HUDEP-2 (cell line): Measurements from ENCODE around the gene EDC3.
"Not testable (repeated sequence)": the region's sequence is repeated elsewhere in the genome, so short reads cannot be mapped to it uniquely, and the experiment has no call there.

Experiments used
- DNase-seq, 76 experiments: peaks; one replicate each; lab custom pipeline; 2025; ENCODE audit not compliant: unreplicated experiment in 76 of 76; lab: John Stamatoyannopoulos, UW

The EDC3 gene

DNA sequence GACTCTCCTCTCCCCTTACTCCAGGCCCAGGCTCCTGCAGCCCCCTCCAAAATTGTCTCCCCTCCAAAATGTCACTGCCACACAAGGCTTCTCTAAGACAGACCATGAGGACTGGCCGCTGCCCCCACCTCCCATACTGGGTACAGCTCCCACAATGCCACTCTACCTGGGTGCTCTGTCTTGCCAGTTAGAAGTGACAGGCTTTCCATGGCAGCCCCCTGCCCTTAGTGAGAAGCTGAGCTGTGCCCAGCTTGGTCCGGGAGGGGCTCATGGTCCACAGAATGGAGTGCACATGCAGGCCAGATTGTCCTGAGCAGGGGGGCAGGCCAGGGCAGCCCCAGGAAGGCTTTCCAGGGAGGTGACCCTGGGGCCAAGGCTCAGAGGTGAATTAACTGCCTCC lies 83.1 kb downstream of the EDC3 start:
- no peak for DNase-seq

DNA sequence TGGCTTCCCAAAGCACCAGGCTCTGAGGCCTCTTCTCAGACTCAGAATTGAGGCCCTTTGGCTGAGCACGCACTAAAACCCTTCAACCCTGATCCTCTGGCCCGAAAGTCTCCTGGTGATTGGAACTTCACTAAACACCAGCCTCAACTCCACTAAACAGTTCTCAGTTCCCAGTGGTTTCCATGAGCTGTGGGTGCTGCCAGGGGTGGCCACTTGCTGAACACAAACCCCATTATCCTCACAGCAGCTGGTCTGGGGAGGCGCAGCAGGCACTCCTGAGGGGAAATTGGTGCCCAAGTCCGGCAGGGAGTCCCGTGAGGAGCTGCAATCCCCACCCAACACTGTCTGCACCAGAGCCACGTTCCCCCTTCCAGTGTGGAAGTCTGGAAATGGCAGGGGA lies 84.0 kb downstream of the EDC3 start:
- DNase-seq, result no peak

DNA sequence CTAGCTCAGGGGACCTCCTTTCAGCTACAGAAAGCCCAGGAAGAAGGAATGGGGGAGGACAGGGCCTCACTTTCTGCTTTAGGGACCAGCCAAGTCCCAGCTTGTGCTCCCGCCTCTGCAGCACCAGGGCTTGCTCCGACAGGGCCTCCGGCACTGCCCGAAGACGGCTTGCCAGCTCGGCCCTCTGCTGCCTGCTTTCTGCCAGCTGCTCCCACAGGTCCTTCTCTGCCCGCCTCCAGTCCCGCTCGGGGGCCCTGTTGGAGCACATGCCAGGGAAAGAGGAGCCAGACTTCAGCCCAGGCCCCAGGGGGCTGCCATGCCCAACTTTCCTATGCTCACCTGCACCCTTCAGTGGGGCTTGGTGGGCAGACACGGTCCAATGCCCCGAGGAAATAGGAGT lies 84.5 kb downstream of the EDC3 start:
- DNase-seq, result peak in 1 of 76 experiments; percentile 46

DNA sequence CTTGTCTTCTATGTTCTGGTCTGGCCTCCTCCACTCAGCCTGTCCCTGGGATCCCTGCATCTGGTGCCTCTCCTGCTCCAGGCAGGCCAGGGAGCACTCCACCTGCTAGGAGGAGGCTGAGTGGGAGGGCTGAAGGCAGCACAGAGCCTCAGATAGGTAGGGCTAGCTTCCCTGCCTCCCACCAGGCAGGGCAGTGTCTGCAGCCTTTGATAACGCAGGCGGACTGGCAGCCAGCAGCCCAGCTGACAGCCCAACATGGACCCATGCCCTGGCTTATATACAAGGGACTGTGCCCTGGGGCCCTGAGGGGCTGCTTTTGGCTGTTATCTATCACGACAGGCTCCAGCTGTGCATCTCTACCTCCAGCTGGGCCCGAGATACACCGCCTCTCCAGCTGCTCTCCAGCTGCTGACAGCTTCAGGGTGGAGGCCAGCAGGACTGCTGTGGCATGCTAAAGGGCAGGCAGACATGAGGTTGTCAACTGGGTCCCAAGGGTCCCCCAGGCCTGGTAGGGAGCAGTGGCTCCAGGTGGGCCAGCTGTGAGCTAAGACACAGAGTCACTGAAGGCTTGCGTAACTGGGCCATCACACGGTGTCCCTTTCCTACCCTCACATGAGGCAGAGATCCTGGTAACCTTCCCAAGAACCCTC lies 85.4 kb downstream of the EDC3 start:
- peak in 75 of 76 experiments; percentile 37 to 100 (median 98) for DNase-seq

DNA sequence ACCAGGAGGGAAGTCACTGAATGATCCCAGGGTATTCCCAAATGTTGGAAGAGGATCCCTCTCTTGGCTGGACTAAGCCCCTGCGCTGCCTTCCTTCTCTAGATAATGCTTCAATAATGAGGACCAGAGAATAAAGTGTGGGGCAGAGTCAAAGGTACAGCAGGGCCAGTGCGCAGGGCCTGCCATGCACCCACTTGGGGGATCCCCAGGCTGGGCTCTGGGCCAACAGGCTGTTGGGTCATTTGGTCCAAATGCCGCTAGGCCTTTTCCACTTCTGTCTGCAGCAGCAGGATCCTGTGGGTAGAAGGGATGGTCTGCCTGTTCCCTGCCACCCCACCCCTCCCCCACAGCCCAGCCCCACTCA lies 85.9 kb downstream of the EDC3 start:
- peak in 1 of 76 experiments; percentile 50 for DNase-seq

DNA sequence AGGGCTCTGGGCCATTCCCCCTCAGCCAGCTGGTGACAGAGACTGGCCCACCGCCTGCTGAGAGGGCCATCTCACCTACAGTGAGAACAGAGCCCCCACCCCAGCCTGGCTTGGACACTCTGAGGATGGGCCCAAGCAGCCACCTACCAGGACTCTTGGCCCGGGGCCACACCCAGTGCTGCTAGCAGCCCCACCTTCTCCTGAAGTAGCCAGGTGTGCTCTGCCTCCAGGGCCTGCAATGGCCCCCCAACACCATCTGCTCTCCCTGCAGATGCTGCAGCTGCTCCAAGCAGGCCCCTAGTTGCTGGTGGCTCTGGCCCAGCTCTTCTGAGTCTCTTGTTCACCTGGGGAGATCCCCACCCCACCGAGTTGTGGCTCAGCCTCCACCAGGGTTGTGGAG lies 87.0 kb downstream of the EDC3 start:
- DNase-seq, result no peak

DNA sequence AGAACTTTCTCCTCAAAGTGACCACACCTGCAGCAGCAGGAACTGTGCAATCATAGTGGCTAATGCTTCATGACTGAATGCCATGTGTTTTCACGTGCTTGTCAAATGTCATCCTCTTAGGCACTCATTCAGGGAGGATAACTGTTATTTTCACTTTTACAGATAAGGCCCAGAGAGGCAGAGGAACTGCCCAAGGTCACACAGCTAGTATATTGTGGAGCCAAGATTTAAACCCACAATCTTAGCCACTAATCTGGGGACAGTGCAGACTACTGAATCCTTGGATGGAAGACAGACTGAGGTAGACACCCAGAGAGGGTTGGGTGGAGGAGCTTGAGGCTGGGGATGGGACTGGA lies 90.1 kb downstream of the EDC3 start:
- DNase-seq, result peak in 3 of 76 experiments; percentile 14 to 24 (median 23)

DNA sequence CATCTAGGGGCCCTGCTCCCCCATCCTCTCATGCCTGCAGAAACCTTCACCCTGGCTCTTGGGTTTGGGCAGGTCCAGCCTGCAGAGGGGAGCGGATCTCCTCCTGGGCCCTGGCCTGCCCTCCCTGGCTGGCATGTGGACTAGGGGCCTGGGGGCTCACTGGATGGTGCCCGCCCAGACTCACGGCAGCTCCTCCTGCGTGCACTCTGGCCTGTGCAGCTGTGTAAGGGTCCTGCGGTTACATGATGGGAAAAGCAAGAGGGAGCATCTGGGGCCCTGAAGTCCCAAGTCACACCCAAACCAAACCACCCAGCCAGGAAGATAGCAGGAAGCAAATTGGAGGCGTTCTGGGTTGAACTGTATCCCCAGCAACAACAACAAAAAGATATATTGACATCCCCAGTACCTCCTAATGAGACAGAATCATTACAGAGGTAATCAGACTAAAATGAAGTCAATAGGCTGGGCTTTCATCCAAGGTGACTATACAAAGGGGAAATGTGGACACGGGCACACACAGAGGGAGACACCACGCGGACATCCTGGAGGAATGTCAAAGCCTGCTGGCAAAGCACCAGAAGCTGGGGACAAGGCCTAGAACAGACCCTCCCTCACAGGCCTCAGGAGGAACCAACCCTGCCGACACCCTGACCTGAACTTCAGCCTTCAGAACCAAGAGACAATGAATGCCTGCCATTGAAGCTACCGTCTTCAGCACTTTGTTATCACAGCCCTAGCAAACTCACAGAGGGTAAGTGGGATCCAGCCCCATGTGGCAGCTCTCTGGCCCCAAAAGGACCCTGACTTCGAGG lies 90.6 kb downstream of the EDC3 start:
- no peak for DNase-seq

DNA sequence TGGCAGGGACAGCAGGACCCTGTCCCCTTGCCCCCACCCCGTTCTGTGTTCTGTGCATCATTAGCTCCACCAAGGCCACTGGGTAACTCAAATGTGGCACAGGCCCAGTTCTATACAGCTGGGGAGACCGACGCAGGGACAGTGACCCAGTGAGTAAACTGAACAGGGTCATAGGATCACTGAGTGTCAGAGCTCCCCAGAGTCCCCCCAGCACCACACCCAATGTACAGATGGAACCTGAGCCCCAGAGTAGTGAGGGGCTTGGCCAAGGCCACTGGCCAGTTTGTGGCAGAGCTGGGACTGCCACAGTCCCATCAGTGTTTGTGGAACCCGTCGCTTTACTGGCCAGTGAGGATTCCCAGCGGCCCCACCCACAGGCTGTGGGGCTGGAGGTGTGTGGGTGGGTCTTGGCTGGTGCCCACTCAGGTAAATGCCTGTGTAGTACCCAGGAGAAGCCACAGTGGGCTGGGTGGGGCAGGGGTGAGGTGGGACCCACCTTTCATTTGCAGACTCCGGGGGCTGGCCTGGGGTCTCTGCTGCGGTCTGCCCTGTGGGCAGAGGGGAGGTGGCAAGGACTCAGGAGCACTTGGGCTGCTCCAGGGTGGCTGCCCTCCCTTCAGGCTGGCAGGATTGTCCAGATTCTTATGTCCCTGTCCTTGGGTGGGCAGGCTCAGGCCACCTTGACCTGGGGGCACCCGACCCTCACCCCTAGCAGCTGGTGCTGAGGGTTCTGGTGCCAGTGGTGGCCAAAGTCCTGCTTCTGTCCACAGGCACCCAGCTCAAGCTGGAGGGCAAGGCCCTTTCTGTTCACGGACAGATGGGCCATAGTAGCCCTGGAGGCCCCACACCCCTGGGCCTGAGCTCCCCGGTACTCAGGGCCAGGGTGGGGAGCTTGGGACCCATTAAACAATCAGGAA lies 91.8 kb downstream of the EDC3 start:
- no peak for DNase-seq

DNA sequence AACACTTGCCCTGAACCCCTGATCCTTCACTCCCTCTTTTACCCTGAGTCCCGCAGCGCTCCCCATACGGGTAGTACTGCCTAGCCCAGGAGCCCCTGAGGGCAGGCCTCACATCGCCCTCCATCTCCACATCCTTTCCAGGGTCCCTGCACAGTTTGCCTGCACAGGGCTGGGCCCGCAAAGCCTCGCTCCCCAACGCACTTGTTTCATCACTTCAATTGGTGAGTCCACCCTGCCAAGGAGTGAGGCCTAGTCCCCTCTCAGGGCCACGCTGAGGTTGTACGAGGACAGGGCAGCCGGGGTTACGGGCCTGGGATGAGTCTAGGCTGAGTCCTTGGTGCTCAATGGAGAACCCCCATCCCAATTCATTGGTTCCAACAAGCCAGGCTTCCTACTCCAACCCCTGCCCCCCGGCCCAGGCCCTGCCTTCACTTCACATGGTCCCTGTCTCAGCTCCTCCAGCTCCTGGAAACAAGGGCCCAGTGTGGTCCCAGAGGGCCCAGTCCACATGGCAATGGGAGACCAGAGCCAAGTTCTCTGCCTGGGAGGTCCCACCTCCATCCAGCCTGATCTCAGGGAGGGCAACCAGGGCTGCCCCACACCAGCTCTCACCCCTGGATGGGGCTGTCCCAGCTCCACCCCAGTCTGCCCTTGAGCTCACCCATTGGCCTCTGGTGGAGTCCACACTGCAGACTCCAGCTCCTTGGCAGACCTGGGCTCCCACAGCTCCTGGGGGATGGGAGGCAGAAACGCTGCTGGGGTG lies 92.6 kb downstream of the EDC3 start:
- no peak for DNase-seq

DNA sequence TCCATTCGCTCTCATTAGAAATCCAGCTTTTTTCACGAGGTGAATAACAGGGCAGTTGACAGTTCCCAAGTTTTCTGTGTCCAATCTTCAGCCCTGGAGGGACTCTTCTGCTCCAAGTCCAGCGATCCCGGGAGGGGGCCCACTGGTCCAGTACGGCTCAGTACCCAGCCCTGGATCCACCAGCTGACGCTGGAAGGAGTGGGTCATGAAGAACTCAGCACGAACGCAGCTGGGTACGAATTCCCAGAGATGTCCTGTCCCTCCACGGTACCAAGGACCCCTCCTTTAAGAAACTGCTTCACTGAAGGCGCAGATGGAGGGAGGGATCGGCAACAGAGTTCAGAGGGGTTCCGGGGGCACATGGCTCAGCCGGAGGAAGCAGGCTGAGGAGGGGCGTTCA lies 96.7 kb downstream of the EDC3 start:
- DNase-seq, result no peak

DNA sequence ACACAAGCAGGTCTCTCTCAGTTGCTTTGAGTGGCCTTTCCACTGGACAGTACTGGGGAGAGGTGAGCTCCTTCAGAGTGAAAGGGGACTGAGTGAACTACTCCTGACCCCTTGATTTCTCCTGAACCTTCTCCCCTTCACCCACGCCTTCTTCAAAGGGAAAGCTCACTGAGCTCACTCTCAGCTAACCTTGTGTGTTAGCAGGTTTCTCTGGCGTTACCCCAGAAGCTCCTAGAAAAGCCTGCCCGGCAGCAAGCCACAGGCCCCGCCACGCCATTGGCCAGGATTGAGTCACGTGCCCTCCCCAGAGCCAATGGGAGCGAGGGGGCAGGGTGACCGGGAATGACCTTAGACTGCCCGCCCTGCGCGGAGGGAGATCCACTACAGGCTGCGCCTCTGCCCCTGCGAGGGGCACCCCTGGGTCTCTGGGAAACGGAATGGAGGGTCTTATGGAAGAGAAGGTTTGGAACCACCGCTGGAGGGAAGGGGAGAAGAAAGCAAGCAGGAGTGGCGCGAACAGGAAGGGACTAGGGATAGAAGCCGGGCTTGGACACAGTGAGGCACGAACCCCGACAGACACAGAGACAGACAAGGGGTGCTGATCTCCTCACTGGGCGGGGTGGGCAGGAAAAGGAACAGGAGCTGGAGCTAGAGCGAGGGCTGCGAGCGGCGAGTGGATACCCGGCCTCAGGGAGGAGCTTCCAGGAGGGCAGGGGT lies 97.5 kb downstream of the EDC3 start:
- DNase-seq, result peak in 74 of 76 experiments; percentile 32 to 96 (median 89)

DNA sequence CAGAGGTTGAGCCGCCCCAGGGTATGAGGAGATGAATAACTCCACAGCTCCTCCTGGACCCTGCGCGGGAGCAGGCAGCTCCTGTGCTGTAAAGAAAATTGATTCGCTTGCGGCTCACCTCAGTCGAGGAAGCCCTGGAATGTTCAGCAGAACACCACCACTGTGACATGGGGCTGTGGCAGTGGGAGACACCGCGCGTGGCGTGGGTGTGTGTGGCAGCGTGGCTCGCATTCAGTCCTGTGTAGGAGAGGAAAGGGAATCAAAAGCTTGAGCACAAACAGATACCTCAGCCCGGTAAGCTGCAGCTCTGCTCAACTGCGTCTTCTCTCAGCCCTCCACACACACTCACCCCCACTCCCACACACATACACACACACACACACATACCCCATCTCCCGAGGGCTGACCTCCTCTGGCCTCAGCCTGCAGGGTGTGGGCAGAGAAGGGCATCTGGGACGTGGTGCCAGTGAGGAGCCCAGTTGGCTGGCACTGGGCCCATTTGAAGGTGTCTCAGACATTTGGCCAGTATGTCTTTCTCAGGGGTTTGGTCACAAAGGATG lies 98.6 kb downstream of the EDC3 start:
- not testable (repeated sequence) for DNase-seq

DNA sequence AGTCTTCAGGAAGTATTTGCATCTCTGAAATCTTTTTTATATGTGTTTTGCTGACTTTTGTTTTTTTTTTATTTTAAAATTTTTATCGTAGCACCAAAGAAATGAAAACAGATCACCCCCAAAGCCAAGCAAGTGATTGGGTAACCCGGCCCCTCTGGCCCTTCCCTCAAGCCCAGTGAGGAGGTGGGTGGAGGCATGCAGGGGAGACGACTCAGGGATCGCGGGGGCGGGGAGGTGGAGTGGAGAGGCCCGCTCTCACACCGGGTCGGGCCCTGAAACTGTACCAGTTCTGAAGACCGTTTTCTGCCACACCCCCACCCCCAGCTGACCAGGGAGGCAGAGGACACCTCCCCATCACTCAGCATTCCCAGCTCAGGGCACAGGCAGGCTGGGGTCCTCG lies 99.1 kb downstream of the EDC3 start:
- DNase-seq, result peak in 1 of 76 experiments; percentile 9

DNA sequence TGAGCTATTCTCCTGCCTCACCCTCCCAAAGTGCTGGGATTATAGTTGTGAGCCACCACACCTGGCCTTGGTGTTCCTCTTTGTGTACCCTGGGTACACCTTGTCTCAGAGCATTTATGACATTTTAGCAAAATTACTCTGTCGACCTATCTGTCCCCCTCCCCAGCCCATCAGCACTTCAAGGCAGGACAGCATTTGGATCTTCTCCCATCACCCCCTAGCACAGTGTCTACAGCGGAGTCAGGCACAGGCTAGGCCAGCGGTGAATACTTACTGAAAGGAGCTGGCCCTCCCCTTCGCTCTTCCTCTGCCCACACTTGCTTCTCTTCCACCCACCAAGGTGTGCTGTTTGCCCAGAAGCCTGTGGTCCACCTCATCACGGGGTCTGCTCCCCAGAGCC lies 100.6 kb downstream of the EDC3 start:
- no peak for DNase-seq

DNA sequence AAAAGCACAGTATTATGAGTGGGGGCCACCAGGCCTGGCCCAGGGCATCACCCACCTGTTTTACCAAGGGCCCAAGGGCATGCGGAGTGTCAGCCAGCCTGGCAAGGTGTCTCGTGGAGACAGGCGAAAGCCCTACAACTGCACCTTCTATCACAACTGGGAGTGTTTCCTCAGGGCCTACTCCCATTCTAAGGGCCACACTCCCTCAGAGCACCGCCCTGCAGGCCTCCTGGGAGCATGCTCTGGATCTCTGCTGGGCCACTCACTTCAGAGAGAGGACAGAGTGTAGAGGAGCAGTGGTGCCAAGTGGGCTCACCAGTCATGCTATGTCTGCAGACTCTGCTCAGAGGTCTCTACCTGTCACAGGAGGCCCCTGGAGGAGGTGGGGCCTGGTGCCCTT lies 101.4 kb downstream of the EDC3 start:
- DNase-seq, result no peak

DNA sequence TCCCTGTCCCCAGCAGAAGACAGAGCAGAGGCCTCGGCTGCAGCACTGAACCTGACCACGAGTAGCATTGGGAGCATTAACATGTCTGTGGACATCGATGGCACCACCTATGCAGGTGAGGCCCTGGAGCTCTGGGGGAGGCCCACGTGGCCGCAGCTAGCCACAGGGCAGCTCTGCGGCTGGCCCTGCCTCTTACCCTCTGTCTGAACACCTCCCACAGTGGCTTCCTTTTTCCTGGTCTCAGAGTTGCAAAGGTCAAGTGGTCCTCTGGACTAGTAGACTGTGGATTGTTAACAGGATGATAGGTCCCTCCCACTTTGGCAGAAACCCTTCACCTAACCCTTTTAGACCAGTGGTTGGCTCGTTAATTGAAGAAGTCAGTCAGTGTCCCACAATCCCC lies 102.7 kb downstream of the EDC3 start:
- DNase-seq, result no peak

DNA sequence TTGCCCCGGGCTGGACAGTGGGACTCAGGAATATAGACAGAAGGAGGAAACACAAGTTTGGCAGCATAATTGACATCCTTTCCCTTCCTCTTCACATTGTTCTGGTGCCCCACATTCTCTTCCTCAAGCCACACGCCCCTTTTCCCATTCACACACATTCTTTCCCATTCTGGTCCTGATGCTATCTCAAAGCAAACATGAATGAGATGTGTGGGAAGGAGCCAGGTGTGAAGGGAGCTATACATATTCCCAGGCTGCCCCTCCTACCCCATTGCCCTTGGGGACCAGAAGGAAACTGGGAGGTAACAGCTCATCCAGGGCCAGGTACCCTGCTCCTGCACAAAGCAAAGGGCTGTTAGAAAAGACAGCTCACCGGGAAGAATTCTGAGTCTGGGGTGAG lies 103.6 kb downstream of the EDC3 start:
- DNase-seq, result no peak

DNA sequence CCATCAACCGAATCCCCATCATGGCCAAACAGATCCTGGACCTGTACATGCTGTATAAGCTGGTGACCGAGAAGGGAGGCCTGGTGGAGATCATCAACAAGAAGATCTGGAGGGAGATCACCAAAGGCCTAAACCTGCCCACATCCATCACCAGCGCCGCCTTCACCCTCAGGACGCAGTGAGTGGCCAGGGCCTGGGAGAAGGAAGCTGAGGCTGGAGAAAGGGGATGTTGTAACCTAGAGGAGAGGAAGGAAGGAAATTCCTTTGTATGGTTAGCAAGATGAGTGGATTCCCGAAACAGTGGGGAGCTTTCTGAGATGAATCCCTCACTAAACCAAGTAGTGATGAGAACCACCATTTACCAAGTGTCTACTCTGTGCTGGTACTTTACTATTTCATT lies 106.0 kb downstream of the EDC3 start:
- DNase-seq, result no peak

DNA sequence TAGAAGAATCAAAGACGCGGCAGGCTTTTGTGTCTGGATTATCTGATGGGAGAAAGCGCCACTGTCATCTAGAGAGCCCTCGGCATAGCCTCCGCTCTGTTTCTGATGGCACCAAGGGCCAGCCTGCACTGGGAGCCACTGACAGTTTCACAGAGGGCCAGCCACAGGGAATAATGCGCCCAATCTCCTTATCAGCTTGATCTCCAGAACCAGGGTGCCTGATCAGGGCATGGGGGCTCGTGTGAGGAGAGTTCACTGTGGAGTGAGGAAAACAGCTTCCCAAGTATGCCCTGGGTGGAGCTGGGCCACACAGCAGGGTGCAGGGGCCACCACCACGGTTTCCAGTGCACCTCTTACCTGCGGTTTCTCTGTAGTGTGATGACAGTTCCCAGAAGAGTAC lies 110.0 kb downstream of the EDC3 start:
- DNase-seq, result no peak
